C4-2B (cell line): ENCODE measurements around the gene LCN1.

Experiments
- H3K27ac ChIP-seq: fragments of 450-650 bp; 2 replicates; pipeline ENCODE4 v1.5.1; 2017
- ZFX ChIP-seq: fragments of 450-650 bp; IDR thresholded peaks from 2 replicates; pipeline ENCODE4 v1.6.1; 2017
- TF ChIP-seq, protein P1 (sequence below): fragments of 450-650 bp; conservative IDR thresholded peaks from 2 replicates; pipeline ENCODE4 v1.5.1; 2017; ENCODE audit warnings: mild to moderate bottlenecking

LCN1 gene

DNA sequence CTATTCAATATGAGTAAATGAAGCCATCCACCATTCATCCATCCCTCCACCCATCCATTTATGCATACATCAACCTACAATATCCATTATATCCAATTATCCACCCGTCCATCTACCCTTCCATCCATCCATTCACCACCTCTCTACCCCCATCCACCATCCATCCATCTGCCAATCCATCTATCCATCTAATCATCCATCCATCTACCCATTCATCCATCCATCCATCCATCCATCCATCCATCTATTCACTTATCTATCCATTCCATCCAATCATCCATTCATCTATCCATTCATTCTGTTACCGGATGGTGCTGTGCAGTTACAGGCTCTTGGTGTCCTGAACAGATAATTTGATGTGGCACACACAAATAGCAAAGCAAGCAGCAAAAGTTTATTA, 51.0 kb downstream of the LCN1 start:
- H3K27ac ChIP-seq: no peak overlapping the region
- TF ChIP-seq, protein P1, sequence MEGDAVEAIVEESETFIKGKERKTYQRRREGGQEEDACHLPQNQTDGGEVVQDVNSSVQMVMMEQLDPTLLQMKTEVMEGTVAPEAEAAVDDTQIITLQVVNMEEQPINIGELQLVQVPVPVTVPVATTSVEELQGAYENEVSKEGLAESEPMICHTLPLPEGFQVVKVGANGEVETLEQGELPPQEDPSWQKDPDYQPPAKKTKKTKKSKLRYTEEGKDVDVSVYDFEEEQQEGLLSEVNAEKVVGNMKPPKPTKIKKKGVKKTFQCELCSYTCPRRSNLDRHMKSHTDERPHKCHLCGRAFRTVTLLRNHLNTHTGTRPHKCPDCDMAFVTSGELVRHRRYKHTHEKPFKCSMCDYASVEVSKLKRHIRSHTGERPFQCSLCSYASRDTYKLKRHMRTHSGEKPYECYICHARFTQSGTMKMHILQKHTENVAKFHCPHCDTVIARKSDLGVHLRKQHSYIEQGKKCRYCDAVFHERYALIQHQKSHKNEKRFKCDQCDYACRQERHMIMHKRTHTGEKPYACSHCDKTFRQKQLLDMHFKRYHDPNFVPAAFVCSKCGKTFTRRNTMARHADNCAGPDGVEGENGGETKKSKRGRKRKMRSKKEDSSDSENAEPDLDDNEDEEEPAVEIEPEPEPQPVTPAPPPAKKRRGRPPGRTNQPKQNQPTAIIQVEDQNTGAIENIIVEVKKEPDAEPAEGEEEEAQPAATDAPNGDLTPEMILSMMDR: no peak
- no peak for TF ChIP-seq ZFX

DNA sequence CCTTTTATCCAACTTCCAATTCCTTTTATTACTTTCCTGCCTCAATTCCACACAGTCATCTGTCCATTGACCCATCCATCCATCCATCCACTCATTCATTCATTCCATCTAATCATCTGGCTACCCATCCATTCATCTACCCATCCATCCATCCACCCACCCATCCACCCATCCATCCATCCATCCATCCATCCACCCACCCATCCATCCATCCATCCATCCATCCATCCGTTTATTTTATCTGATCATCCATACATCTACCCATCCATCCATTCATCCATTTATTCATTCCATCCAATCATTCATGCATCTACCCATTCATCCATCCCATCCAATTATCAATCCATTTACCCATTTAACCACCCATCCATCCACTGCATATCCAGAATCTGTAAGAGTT, 51.9 kb downstream of the LCN1 start:
- H3K27ac ChIP-seq: no peak overlapping the region
- TF ChIP-seq ZFX: no peak
- TF ChIP-seq, protein P1: no peak

DNA sequence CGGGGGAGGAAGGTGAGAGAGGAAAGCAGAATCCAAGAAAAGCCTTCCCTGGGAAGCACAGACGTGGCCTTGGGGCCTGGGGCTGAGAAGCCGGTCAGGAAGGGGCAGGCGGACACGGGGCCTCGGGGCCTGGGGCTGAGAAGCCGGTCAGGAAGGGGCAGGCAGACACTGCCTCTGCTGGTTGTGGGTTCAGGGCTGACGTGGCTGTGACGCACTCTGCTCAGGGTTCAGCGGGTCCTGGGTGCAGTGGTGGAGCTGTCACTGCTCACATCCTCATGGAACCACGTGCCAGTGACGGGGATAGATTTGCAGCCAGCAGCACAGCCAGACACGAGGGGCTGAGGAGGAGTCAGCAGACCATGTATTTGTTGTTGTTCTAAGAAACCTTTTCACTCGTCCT, 53.1 kb downstream of the LCN1 start:
- no peak overlapping the region for H3K27ac ChIP-seq
- TF ChIP-seq, protein P1: no peak
- no peak for TF ChIP-seq ZFX

DNA sequence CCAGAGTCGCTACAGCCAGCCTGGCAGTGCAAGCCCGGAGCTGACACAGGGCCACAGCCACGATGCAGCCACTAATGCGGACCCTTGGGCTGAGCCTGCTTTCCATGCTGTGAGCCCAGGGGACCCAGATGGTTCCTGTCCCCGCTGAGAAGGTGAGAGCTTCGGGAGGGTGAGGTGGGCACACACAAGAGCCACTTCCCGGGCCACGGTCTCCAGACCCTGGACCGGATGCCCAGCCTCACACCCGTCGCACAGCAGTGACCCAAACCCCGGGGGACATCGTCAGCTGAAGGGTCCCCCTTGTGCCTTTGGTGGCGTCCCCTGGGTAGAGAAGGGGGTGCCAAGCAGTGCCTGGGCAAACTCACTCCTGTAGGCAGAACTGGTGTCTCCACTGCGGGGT, 53.7 kb downstream of the LCN1 start:
- no peak overlapping the region for H3K27ac ChIP-seq
- TF ChIP-seq, protein P1: no peak
- no peak for TF ChIP-seq ZFX
